RPMI8226 (cell line): Measurements from ENCODE around the gene CPAMD8.
"Not testable (repeated sequence)": the region's sequence is repeated elsewhere in the genome, so short reads cannot be mapped to it uniquely, and the experiment has no call there.

Experiments
- DNase-seq: peaks from one replicate; pipeline ENCODE4 v3.0.0-alpha.2; 2015

The CPAMD8 gene

GRCh38 chr19:16945762-16946465, 80.7 kb downstream of the CPAMD8 start:
- DNase-seq = no peak

GRCh38 chr19:16945364-16945714, 81.3 kb downstream of the CPAMD8 start:
- no peak for DNase-seq

GRCh38 chr19:16944626-16945363, 81.8 kb downstream of the CPAMD8 start:
- no peak for DNase-seq

GRCh38 chr19:16943942-16944625, 82.5 kb downstream of the CPAMD8 start:
- DNase-seq = no peak

GRCh38 chr19:16943090-16943489, 83.5 kb downstream of the CPAMD8 start:
- not testable (repeated sequence) for DNase-seq

- peak; percentile 19 for DNase-seq
Observed at GRCh38 chr19:16942583-16942982, 84.0 kb downstream of the CPAMD8 start.

- DNase-seq = no peak
Observed at GRCh38 chr19:16940626-16941025, 86.0 kb downstream of the CPAMD8 start.

GRCh38 chr19:16940063-16940462, 86.5 kb downstream of the CPAMD8 start:
- not testable (repeated sequence) for DNase-seq

- DNase-seq = no peak
Observed at GRCh38 chr19:16938211-16938610, 88.4 kb downstream of the CPAMD8 start.

- not testable (repeated sequence) for DNase-seq
Observed at GRCh38 chr19:16937796-16938195, 88.8 kb downstream of the CPAMD8 start.

GRCh38 chr19:16936901-16937300, 89.7 kb downstream of the CPAMD8 start:
- no peak for DNase-seq

GRCh38 chr19:16934489-16934888, 92.1 kb downstream of the CPAMD8 start:
- no peak for DNase-seq

GRCh38 chr19:16931306-16931705, 95.3 kb downstream of the CPAMD8 start:
- DNase-seq = no peak

- DNase-seq = no peak
Observed at GRCh38 chr19:16930753-16931152, 95.9 kb downstream of the CPAMD8 start.

GRCh38 chr19:16928916-16929315, 97.7 kb downstream of the CPAMD8 start:
- no peak for DNase-seq

- no peak for DNase-seq
Observed at GRCh38 chr19:16928351-16928750, 98.3 kb downstream of the CPAMD8 start.

GRCh38 chr19:16927883-16928282, 98.7 kb downstream of the CPAMD8 start:
- no peak for DNase-seq

GRCh38 chr19:16922949-16923348, 103.7 kb downstream of the CPAMD8 start:
- DNase-seq = no peak

GRCh38 chr19:16922592-16922934, 104.0 kb downstream of the CPAMD8 start:
- no peak for DNase-seq

- peak; percentile 64 for DNase-seq
Observed at GRCh38 chr19:16921766-16922591, 104.6 kb downstream of the CPAMD8 start.

GRCh38 chr19:16920816-16921529, 105.6 kb downstream of the CPAMD8 start:
- DNase-seq = peak; percentile 31

- DNase-seq = no peak
Observed at GRCh38 chr19:16919496-16919895, 107.1 kb downstream of the CPAMD8 start.
